ENCODE measurements around the gene RABL3. TPM values are rescaled to one million over a fixed set of nuclear protein-coding genes. Genes with fewer than 3 reads are reported as not detected.
A peak's percentile ranks its signal among the peaks of the same experiment; 100 is the strongest.
"Not testable (repeated sequence)": the region's sequence is repeated elsewhere in the genome, so short reads cannot be mapped to it uniquely, and the experiment has no call there.

RABL3 gene
- total RNA-seq, 2 donors from 2014 or later, result 25.5 to 30.5 TPM

- no peaks in the 10 kb centered on the region for H3K4me1 ChIP-seq
- peak overlapping the region; percentile 93 for H3K4me3 ChIP-seq
- peak overlapping the region; percentile 89 to 93 for H3K9ac ChIP-seq (ENCODE audit: low read depth in 2 of 2, low read length in 2 of 2)
- TF ChIP-seq CTCF (IDR thresholded peaks at IDR 0.05), result no peak
- intact Hi-C loops (cut with DNase I), result loop anchor here (5.0 to 10.0 kb wide), 2 partner anchors 51 to 146 kb away; partner anchors contain the start of gene NDUFB4
- H3K27me3 ChIP-seq, result no peaks in the 10 kb centered on the region
- no peaks in the 10 kb centered on the region for H3K9me3 ChIP-seq
- no peaks in the 10 kb centered on the region for H3K36me3 ChIP-seq
- no peak overlapping the region for H3K27ac ChIP-seq
- DNase-seq, result no peak
These were observed 1.4 kb upstream of the RABL3 start for GRCh38 chr3:120743556-120744195.

- H3K27me3 ChIP-seq, result no peaks in the 10 kb centered on the region
- no peaks in the 10 kb centered on the region for H3K4me1 ChIP-seq
- no peak for TF ChIP-seq CTCF (IDR thresholded peaks at IDR 0.05)
- H3K4me3 ChIP-seq, result peak overlapping the region; percentile 93
- H3K36me3 ChIP-seq, result no peaks in the 10 kb centered on the region
- H3K9me3 ChIP-seq, result no peaks in the 10 kb centered on the region
- H3K9ac ChIP-seq (ENCODE audit: low read depth in 2 of 2, low read length in 2 of 2), result peak overlapping the region; percentile 89 to 93
- H3K27ac ChIP-seq, result peak overlapping the region; percentile 91
- intact Hi-C loops (cut with DNase I), result loop anchor here (5.0 to 10.0 kb wide), 2 partner anchors 52 to 146 kb away; partner anchors contain the start of gene NDUFB4
- DNase-seq, result no peak
These were observed 591 bp upstream of the RABL3 start for GRCh38 chr3:120742849-120743365.

GRCh38 chr3:120741837-120742197, 499 bp downstream of the RABL3 start:
- H3K27ac ChIP-seq, result peak overlapping the region; percentile 91
- intact Hi-C loops (cut with DNase I), result loop anchor here (5.0 to 10.0 kb wide), 2 partner anchors 53 to 145 kb away; partner anchors contain the start of gene NDUFB4
- no peaks in the 10 kb centered on the region for H3K36me3 ChIP-seq
- no peak for DNase-seq
- no peaks in the 10 kb centered on the region for H3K27me3 ChIP-seq
- H3K9ac ChIP-seq (ENCODE audit: low read depth in 2 of 2, low read length in 2 of 2), result peak overlapping the region; percentile 66 to 93
- H3K9me3 ChIP-seq, result no peaks in the 10 kb centered on the region
- TF ChIP-seq CTCF (IDR thresholded peaks at IDR 0.05), result no peak
- peak overlapping the region; percentile 93 for H3K4me3 ChIP-seq
- no peaks in the 10 kb centered on the region for H3K4me1 ChIP-seq

GRCh38 chr3:120741320-120741719, 996 bp downstream of the RABL3 start:
- Histone ChIP-seq H3K36me3 (no peaks in the 10 kb centered on the region), H3K9ac (ENCODE audit: low read depth in 2 of 2, low read length in 2 of 2) (no peak overlapping the region), H3K4me3 (peak overlapping the region; percentile 93), H3K4me1 (no peaks in the 10 kb centered on the region), H3K9me3 (no peaks in the 10 kb centered on the region), H3K27ac (no peak overlapping the region), H3K27me3 (no peaks in the 10 kb centered on the region)
- TF ChIP-seq CTCF (IDR thresholded peaks at IDR 0.05), result no peak
- no peak for DNase-seq
- intact Hi-C loops (cut with DNase I), result loop anchor here (5.0 to 10.0 kb wide), 2 partner anchors 53 to 144 kb away; partner anchors contain the start of gene NDUFB4

- H3K27me3 ChIP-seq; H3K4me1 ChIP-seq; H3K4me3 ChIP-seq; H3K27ac ChIP-seq; H3K36me3 ChIP-seq; H3K9me3 ChIP-seq; H3K9ac ChIP-seq (ENCODE audit: low read depth in 2 of 2, low read length in 2 of 2); DNase-seq; intact Hi-C loops (cut with DNase I): not testable (repeated sequence)
These were observed 4.3 kb downstream of the RABL3 start for GRCh38 chr3:120738006-120738405.

All from colonic mucosa (tissue), 4 donors.